Adipocyte (in vitro differentiated cells): ENCODE measurements around the gene CCDC184.
"Not testable (repeated sequence)": the region's sequence is repeated elsewhere in the genome, so short reads cannot be mapped to it uniquely, and the experiment has no call there.

Experiments used
- DNase-seq: peaks from one replicate; pipeline ENCODE4 v3.0.0-alpha.2; 2015; ENCODE audit warnings: low read depth
- H3K27me3 ChIP-seq: replicated peaks from 2 replicates; pipeline ENCODE4 v1.7.0; 2013; ENCODE audit warnings: mild to moderate bottlenecking, low read length, moderate library complexity; ENCODE audit not compliant: control insufficient read depth, insufficient read depth
- H3K36me3 ChIP-seq: 2 replicates; pipeline ENCODE4 v1.7.0; 2013; ENCODE audit warnings: low read length, mild to moderate bottlenecking, moderate library complexity; ENCODE audit not compliant: control insufficient read depth, insufficient read depth, severe bottlenecking
- H3K4me1 ChIP-seq: 2 replicates; pipeline ENCODE4 v1.7.0; 2013; ENCODE audit warnings: mild to moderate bottlenecking, low read length, moderate library complexity; ENCODE audit not compliant: control insufficient read depth, insufficient read depth
- H3K4me3 ChIP-seq: 2 replicates; pipeline ENCODE4 v1.7.0; 2013; ENCODE audit warnings: mild to moderate bottlenecking, low read length, moderate library complexity
- H3K9ac ChIP-seq: 2 replicates; pipeline ENCODE4 v1.7.0; 2013; ENCODE audit warnings: mild to moderate bottlenecking, low read length, moderate library complexity
- H3K9me3 ChIP-seq: 2 replicates; pipeline ENCODE4 v1.7.0; 2013; ENCODE audit warnings: mild to moderate bottlenecking, low read length, moderate library complexity; ENCODE audit not compliant: control insufficient read depth

The CCDC184 gene

DNA sequence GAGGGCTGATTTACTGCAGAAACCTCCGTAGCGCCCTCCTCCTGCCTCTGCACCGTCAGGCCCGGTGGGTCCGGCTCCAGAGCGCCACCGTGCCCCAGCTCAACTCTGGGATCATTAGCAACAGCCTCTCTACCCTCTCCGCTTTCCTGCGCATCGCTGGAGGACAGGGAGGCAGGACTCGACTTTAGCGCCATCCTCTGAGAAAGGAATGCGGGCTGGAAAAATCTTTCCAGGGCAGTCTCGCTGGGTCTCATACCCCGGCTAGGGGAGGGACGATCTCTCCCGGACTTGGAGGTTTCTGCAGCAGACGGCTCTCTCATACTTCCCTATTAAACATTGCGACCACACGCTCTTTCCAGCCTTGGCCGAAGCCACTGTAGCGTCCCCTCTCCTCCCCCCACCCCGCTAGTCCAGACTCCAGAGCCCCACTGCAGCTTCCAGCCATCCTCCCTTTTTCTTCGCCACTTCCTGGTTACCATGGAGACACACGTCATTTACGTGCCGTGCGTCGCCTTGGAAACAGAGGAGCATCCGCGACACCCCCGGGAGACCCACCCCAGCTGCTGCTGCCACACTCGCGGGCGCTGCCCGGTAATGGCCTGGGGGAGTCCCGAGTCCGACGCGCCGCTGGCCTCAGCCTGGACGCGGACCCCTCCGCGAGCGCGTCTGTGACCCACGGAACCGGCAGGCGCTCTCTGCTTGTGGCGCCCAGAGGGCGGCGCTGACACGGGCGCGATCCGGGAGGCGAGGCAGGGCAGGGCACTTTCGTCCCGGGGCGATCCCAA, at the start of gene CCDC184:
Gene CCDC184 (plus strand): TSS at position 554 of the 785 bp plus-strand sequence. CDS start 479 bp downstream, outside the sequence.
- Histone ChIP-seq H3K4me3 (peak within 1 kb of the TSS; percentile 83), H3K36me3 (no peaks in the 10 kb centered on the region), H3K4me1 (peaks cover 12% of the 10 kb centered on the region), H3K9me3 (no peaks in the 10 kb centered on the region), H3K9ac (peak within 1 kb of the TSS; percentile 47), H3K27me3 (peaks cover 20% of the 10 kb centered on the region)
- peak; percentile 88 for DNase-seq

DNA sequence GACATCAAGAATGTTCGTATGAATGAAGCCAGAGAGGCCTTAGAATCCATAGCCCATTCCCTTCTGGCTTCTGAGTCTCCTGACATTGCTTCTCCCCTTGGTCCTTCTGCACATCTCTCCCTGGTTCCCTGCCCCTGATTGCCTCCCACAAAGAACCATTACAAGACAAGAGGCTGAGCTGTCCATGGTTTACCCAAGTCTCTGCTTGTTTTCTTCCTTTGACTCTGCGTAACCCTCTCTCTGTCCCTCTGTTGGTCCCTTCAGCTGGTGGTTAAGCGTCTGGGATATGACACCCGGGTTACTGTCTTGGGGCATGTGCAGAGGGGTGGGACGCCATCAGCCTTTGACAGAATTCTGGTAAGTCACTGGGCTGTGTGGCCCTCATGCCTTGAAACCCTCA, 48.4 kb upstream of the CCDC184 start:
- no peak for DNase-seq
- peaks cover 77% of the 10 kb centered on the region for H3K36me3 ChIP-seq

DNA sequence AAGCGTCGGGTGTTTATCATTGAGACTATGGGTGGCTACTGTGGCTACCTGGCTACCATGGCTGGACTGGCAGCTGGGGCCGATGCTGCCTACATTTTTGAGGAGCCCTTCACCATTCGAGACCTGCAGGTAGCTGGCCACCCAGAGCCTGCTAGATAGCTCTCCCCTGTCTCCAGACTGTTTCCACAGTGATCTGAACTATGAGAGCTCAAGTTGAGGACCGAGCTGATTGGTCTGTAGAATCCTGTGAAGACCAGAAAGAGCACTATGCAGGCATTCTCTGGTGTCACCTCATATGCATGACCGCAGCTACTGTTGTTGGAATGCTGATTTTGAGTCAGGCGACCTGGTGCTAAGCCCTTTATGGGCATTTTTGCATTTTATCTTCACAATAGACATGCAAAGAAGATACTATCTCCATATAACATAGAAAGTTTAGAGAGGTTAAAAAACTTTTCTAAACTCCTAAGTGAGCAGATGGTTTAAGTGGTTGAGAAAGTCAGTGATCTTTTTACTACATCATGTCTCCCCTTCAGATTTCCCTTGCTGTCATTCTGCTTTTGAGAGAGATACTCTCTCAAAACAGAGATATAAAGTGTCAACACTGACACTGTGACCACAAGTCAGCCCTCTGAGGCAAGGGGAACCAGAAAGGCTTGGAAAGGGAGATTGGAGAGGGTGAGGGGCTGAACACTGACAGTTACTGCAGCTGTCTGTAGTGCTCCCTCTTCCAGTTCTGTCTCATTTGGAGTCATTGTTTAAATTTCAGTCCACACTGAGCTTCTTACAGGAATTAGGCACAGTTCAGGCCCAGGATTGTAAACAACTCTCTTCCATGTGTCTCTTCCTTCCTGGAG, 40.4 kb upstream of the CCDC184 start:
- no peaks in the 10 kb centered on the region for H3K9me3 ChIP-seq
- no peak for DNase-seq
- no peaks in the 10 kb centered on the region for H3K4me1 ChIP-seq
- no peaks in the 10 kb centered on the region for H3K27me3 ChIP-seq
- no peak overlapping the region for H3K4me3 ChIP-seq
- peaks cover 82% of the 10 kb centered on the region for H3K36me3 ChIP-seq
- H3K9ac ChIP-seq: no peak overlapping the region

More for the DNA sequence above, 48.4 kb upstream of the CCDC184 start:
- Histone ChIP-seq H3K4me1 (no peaks in the 10 kb centered on the region), H3K9ac (no peak overlapping the region), H3K9me3 (no peaks in the 10 kb centered on the region), H3K4me3 (no peak overlapping the region), H3K27me3 (no peaks in the 10 kb centered on the region)

DNA sequence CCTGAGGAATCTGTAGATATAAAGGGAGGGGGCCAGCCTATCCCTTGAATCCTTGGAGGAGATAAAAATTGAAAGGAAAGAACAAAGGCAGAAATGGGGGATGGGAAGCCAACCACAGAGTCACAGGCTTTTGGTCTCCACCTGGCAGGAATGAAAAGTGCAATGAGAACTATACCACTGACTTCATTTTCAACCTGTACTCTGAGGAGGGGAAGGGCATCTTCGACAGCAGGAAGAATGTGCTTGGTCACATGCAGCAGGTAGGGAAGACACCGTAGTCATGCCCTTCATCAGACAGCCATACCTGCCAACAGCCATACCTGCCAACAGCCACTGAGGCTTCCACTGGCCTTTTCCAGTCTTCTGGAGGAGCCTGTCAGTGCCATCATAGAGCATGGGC, 39.5 kb upstream of the CCDC184 start:
- DNase-seq: no peak
- Histone ChIP-seq H3K36me3 (peaks cover 84% of the 10 kb centered on the region), H3K4me3 (no peak overlapping the region), H3K9ac (no peak overlapping the region), H3K9me3 (no peaks in the 10 kb centered on the region), H3K4me1 (no peaks in the 10 kb centered on the region), H3K27me3 (no peaks in the 10 kb centered on the region)

DNA sequence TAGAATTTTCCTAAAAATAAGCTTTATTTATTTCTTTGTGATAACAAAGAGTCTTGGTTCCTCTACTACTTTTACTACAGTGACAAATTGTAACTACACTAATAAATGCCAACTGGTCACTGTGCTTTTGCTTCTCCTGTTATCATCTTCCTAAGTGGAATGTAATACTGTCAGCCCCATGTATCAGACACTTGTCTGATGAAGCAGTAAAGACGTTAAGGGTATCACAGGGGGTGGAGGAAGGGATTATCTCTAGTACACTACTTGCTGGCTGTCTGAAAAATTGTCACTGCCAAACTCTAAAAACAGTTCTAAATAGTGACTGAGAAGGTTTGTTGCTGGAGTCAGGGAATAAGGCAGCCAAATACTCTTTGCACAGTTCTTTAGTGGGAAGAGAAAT, 37.5 kb upstream of the CCDC184 start:
- Histone ChIP-seq H3K4me3 (no peak overlapping the region), H3K9me3 (no peaks in the 10 kb centered on the region), H3K27me3 (no peaks in the 10 kb centered on the region), H3K9ac (no peak overlapping the region), H3K4me1 (no peaks in the 10 kb centered on the region), H3K36me3 (peaks cover 87% of the 10 kb centered on the region)
- no peak for DNase-seq

DNA sequence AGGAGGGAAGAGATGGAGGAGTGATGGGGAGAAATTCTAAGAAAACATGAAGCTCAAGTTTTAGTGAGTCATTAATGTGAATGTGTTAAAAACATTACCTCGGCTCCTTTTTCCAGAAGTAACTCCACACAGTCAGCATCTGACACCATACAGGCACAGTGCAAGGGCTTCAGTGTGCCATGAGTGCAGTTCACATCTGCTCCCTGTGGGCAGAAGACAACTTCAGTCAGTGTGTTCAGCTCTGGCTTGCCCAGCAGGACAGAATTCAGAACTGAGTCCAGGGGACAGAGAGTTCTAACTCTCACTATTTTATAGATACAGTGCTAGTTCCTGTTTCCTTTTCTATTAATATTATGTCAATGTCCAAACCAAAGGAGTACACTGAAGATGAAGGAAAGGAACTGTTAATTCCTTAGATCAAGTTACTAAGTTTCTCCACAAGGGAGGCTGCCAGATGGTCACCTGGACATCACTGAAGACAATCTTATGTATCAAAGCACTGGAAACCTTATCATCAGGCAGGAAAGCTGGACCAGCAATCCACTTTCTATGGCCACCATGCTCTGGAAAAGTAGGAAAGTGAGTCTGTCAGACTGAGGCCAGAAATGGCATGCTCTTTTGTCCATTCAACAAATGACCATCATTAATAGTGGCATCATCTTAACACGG, 32.2 kb upstream of the CCDC184 start:
- Histone ChIP-seq H3K36me3 (peaks cover 62% of the 10 kb centered on the region), H3K4me3 (no peak overlapping the region), H3K27me3 (no peaks in the 10 kb centered on the region), H3K9me3 (no peaks in the 10 kb centered on the region), H3K9ac (no peak overlapping the region), H3K4me1 (peaks cover 2% of the 10 kb centered on the region)
- DNase-seq: no peak

DNA sequence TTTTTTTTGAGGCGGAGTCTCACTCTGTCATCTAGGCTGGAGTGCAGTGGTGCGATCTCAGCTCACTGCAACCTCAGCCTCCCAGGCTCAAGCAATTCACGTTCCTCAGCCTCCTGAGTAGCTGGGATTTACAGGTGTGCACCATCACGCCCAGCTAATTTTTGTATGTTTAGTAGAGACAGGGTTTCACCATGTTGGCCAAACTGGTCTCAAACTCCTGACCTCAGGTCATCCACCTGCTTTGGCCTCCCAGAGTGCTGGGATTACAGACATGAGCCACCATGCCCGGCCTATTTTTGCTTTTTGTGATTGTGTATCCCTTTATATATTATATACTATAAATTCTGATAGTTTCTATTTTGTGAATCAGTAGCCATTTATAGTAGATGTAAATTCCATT, 27.7 kb upstream of the CCDC184 start:
- Histone ChIP-seq H3K4me1 (peaks cover 23% of the 10 kb centered on the region), H3K36me3 (peaks cover 26% of the 10 kb centered on the region)
- H3K9me3 ChIP-seq, DNase-seq, H3K4me3 ChIP-seq, H3K9ac ChIP-seq, H3K27me3 ChIP-seq: not testable (repeated sequence)

DNA sequence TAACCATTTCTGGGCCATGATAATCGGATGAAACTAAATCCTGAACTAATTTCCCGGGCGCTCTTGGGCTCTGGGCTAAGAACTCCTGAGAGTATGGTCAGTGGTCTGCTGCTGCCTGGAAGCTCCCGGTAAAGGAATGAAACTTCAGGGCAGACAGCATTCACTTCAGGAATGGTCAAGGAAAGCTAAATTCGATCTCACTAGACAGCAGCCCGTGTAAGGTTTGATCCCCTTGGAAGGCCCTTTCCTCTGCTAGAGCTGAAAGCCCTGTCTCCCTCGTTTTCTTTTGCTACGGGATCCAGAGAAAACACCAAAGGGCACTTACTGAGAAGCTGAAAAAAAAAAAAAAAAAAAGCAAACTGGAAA, 26.8 kb upstream of the CCDC184 start:
- peaks cover 18% of the 10 kb centered on the region for H3K36me3 ChIP-seq
- no peaks in the 10 kb centered on the region for H3K9me3 ChIP-seq
- peaks cover 2% of the 10 kb centered on the region for H3K27me3 ChIP-seq
- peak overlapping the region; percentile 93 for H3K9ac ChIP-seq
- peaks cover 28% of the 10 kb centered on the region for H3K4me1 ChIP-seq
- H3K4me3 ChIP-seq: peak overlapping the region; percentile 98
- DNase-seq: no peak

DNA sequence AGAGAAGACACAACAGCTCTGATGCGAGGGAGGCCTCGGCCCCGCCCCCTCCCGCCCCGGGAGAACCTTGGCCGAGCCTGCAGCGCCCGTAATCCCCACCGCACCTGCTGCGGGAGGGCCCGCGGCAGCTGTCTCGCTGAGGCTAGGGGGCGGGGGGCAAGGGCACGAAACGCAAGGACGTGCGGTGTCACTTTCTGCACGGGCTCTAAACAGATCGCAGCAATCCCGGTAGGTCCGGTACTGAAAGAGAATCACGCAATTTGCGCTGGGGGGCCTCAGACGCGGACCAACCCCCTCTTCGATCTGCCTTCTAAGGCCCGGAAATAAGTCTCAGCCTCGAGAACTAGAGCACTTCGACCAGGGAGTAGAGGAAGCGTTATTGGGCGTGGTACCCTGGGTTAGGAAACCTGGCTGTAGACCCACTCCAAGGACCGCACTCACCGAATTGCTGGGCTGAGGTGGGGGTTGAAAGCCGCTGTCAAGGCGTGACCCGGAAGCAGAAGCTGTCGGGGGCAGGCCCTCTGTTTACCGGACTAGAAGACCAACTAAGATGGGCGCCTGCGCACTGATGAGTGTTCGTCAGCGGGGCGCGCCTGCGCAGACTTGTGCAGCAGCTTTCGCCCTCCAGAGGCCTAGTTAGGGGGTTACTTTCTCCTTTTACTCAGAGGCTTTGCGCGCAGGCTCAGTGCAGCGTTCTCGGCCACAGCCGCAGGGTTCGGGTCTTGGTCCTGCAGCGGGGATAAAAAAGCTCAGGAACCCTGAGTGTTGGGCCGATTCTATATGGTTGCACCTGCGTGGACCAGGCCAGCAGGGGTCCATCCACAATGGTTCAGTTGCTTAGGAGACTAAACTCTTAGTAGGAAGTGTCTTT, 26.2 kb upstream of the CCDC184 start, which contains the start of gene ASB8:
Gene ASB8 (minus strand): TSS at position 498 of the 871 bp plus-strand sequence. CDS start 4,019 bp downstream, outside the sequence.
- no peaks in the 10 kb centered on the region for H3K9me3 ChIP-seq
- H3K27me3 ChIP-seq: peaks cover 5% of the 10 kb centered on the region
- peak within 1 kb of the TSS; percentile 98 for H3K4me3 ChIP-seq
- peak; percentile 100 for DNase-seq
- H3K4me1 ChIP-seq: peaks cover 28% of the 10 kb centered on the region
- peaks cover 14% of the 10 kb centered on the region for H3K36me3 ChIP-seq
- H3K9ac ChIP-seq: peak within 1 kb of the TSS; percentile 93

DNA sequence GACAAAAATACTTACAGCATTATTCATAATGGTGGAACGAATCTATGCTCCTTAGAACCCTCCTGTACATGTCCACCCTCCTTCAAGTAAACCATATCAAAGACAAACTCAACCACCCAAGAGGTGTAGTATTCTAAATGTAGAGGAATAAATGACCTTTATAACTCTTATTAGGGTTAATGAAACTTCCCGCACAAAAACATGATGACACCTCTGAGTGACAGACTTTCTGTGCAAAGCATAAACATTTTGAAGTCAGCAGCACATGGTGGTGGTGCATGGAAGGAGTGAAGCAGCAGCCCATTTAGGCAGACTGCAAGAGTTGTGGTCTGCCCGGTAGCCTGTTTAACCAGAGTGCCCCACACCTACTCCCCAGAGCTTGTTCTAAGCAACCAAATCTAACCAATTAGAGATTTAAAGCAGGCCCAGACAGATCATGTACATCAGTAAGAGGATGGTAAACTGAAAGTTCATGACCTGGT, 25.5 kb upstream of the CCDC184 start:
- peak overlapping the region; percentile 93 for H3K9ac ChIP-seq
- H3K9me3 ChIP-seq: no peaks in the 10 kb centered on the region
- H3K27me3 ChIP-seq: peaks cover 5% of the 10 kb centered on the region
- peaks cover 31% of the 10 kb centered on the region for H3K4me1 ChIP-seq
- no peak for DNase-seq
- peak overlapping the region; percentile 98 for H3K4me3 ChIP-seq
- H3K36me3 ChIP-seq: peaks cover 11% of the 10 kb centered on the region
